ENCODE data around the gene PNPT1.

DNA sequence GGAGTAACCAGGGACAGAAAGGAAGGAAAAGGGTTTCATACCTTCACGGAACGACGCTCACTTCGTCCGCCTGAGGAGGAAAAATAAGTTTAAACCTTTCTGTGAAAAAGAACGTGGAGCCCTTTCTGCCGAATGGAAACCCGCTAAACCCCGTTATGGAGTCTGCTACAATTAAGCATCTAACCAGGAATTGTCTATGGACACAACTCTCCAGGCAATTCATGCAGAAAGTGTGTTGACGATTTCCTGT lies 75.7 kb downstream of the PNPT1 start:
- TF ChIP-seq, protein P1, sequence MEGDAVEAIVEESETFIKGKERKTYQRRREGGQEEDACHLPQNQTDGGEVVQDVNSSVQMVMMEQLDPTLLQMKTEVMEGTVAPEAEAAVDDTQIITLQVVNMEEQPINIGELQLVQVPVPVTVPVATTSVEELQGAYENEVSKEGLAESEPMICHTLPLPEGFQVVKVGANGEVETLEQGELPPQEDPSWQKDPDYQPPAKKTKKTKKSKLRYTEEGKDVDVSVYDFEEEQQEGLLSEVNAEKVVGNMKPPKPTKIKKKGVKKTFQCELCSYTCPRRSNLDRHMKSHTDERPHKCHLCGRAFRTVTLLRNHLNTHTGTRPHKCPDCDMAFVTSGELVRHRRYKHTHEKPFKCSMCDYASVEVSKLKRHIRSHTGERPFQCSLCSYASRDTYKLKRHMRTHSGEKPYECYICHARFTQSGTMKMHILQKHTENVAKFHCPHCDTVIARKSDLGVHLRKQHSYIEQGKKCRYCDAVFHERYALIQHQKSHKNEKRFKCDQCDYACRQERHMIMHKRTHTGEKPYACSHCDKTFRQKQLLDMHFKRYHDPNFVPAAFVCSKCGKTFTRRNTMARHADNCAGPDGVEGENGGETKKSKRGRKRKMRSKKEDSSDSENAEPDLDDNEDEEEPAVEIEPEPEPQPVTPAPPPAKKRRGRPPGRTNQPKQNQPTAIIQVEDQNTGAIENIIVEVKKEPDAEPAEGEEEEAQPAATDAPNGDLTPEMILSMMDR (IDR thresholded peaks at IDR 0.05; ENCODE audit: insufficient read depth, low read length, poor library complexity, severe bottlenecking) = no peak
- TF ChIP-seq EZH2phosphoT487 (conservative IDR thresholded peaks at IDR 0.05; ENCODE audit: low read length) = no peak
